Measurements from ENCODE around the gene TAF1.

- TF ChIP-seq CTCF (conservative IDR thresholded peaks at IDR 0.05 in 1 of 2, IDR thresholded peaks at IDR 0.05 in 1 of 2; ENCODE audit: extremely low read depth in 1 of 2, insufficient read depth in 1 of 2, low read depth in 1 of 2, low read length in 2 of 2) (no peak), EZH2 (IDR thresholded peaks at IDR 0.05; ENCODE audit: borderline replicate concordance, low read length) (no peak)
Observed at GRCh38 chrX:71439420-71439819, 73.3 kb downstream of the TAF1 start.
